Fibroblast of lung (primary cell): Measurements from ENCODE around the gene KRTAP7-1. TPM values are rescaled to one million over a fixed set of nuclear protein-coding genes. Genes with fewer than 3 reads are reported as not detected.

Source experiments
- DNase-seq, 2 donors: peaks; one replicate each; pipeline versions ENCODE4 v3.0.0 to v3.0.0-alpha.2; 2010; ENCODE audit warnings: low read depth in 2 of 2
- H2AFZ ChIP-seq: 2 replicates; pipeline ENCODE4 v1.5.1; 2012; ENCODE audit warnings: low read length, control low read depth, inconsistent platforms
- H3K27ac ChIP-seq: 2 replicates; pipeline ENCODE4 v1.5.1; 2011; ENCODE audit warnings: low read length, control low read depth; ENCODE audit not compliant: insufficient read depth
- H3K27me3 ChIP-seq: 2 replicates; pipeline ENCODE4 v1.5.1; 2011; ENCODE audit warnings: mild to moderate bottlenecking, low read length; ENCODE audit not compliant: control insufficient read depth, insufficient read depth
- H3K36me3 ChIP-seq: 2 replicates; pipeline ENCODE4 v1.5.1; 2011; ENCODE audit warnings: low read length; ENCODE audit not compliant: control insufficient read depth, insufficient read depth
- H3K4me1 ChIP-seq: 2 replicates; pipeline ENCODE4 v1.5.1; 2011; ENCODE audit warnings: low read length; ENCODE audit not compliant: control insufficient read depth, insufficient read depth; ENCODE audit errors: extremely low read depth
- H3K4me2 ChIP-seq: 2 replicates; pipeline ENCODE4 v1.5.1; 2011; ENCODE audit warnings: low read length, control low read depth; ENCODE audit not compliant: insufficient read depth; ENCODE audit errors: extremely low read depth
- H3K4me3 ChIP-seq, 4 experiments: fragments of 200-600 bp in 1 of 4; sonication (generic) in 1 of 4; replicated peaks in 1 of 4; 2 replicates each; pipeline ENCODE4 v1.5.1; 2011 to 2016; ENCODE audit warnings: low read length in 4 of 4, low read depth in 3 of 4, mild to moderate bottlenecking in 3 of 4, control low read depth in 2 of 4, inconsistent platforms in 1 of 4, mixed read lengths in 1 of 4; ENCODE audit not compliant: insufficient read depth in 1 of 4; ENCODE audit errors: control extremely low read depth in 1 of 4
- H3K79me2 ChIP-seq: 2 replicates; pipeline ENCODE4 v1.5.1; 2012; ENCODE audit warnings: mild to moderate bottlenecking, low read length, inconsistent platforms; ENCODE audit not compliant: control insufficient read depth, insufficient read depth
- H3K9ac ChIP-seq: 2 replicates; pipeline ENCODE4 v1.5.1; 2011; ENCODE audit warnings: mild to moderate bottlenecking, low read length, control low read depth; ENCODE audit not compliant: insufficient read depth
- H3K9me3 ChIP-seq: 2 replicates; pipeline ENCODE4 v1.5.1; 2012; ENCODE audit warnings: low read depth, low read length; ENCODE audit not compliant: control insufficient read depth, insufficient read depth
- H4K20me1 ChIP-seq: 2 replicates; pipeline ENCODE4 v1.5.1; 2011; ENCODE audit warnings: low read length; ENCODE audit not compliant: control insufficient read depth, insufficient read depth; ENCODE audit errors: extremely low read depth
- EZH2 ChIP-seq: IDR thresholded peaks from 2 replicates; pipeline ENCODE4 v1.5.1; 2012; ENCODE audit warnings: low read length, control low read depth, mild to moderate bottlenecking; ENCODE audit errors: missing control alignments
- polyA minus RNA-seq: library from RNA; depleted of rRNA, polyadenylated mRNA; stranded (reverse); fragments of >200 nt; gene quantifications from 2 replicates; pipeline ENCODE4 v1.2.3, GENCODE V29; 2011; ENCODE audit warnings: low replicate concordance
- polyA plus RNA-seq, 2 donors: library from polyadenylated mRNA; depleted of rRNA in 1 of 2; stranded (reverse) in 1 of 2; unstranded in 1 of 2; fragments of >200 nt; gene quantifications; 2 replicates each; pipeline ENCODE4 v1.2.1, GENCODE V29; 2011 to 2012; ENCODE audit warnings: missing spikeins in 1 of 2
- total RNA-seq: library from RNA; depleted of rRNA; stranded (reverse); fragments of >200 nt; gene quantifications from 2 replicates; pipeline ENCODE4 v1.2.1, GENCODE V29; 2014
- TF ChIP-seq, protein P1 (sequence below), 2 donors: IDR thresholded peaks in 1 of 2; conservative IDR thresholded peaks in 1 of 2; 1 replicate in 1 of 2; 2 replicates in 1 of 2; pipeline ENCODE4 v1.5.1; 2011 to 2012; ENCODE audit warnings: low read length in 2 of 2, control low read depth in 1 of 2, inconsistent platforms in 1 of 2, low read depth in 1 of 2, mild to moderate bottlenecking in 1 of 2

The KRTAP7-1 gene, protein sequence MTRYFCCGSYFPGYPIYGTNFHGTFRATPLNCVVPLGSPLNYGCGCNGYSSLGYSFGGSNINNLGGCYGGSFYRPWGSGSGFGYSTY
- total RNA-seq (not detected in 2 replicates), polyA plus RNA-seq (not detected in 2 replicates), polyA minus RNA-seq (not detected in 2 replicates)
- not detected in 2 replicates for polyA plus RNA-seq (2012)

DNA sequence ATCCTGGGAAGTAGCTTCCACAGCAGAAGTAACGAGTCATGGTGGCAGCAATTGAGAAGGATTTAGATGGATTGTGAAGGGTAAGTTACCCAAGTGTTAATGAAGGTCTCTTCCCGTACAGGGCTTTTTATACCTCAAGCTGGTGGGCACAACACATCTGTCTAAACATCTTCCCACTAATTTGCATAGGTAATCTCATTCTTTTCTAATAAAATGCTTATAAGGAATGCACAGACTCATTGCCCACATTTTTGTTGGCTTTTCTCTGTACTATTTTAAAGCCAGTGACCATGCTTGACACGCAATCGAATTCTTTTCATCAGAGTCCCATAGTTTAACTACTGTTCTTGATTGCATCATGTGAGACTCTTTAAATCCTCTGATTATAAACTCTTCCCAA lies at the start of gene KRTAP7-1:
KRTAP7-1 (minus strand) TSS at position 101 of the 400 bp plus-strand sequence; CDS start at position 40, 61 bp downstream.
- TF ChIP-seq, protein P1, sequence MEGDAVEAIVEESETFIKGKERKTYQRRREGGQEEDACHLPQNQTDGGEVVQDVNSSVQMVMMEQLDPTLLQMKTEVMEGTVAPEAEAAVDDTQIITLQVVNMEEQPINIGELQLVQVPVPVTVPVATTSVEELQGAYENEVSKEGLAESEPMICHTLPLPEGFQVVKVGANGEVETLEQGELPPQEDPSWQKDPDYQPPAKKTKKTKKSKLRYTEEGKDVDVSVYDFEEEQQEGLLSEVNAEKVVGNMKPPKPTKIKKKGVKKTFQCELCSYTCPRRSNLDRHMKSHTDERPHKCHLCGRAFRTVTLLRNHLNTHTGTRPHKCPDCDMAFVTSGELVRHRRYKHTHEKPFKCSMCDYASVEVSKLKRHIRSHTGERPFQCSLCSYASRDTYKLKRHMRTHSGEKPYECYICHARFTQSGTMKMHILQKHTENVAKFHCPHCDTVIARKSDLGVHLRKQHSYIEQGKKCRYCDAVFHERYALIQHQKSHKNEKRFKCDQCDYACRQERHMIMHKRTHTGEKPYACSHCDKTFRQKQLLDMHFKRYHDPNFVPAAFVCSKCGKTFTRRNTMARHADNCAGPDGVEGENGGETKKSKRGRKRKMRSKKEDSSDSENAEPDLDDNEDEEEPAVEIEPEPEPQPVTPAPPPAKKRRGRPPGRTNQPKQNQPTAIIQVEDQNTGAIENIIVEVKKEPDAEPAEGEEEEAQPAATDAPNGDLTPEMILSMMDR (conservative IDR thresholded peaks at IDR 0.05 in 1 of 2, IDR thresholded peaks at IDR 0.05 in 1 of 2; ENCODE audit: low read depth in 1 of 2, low read length in 2 of 2): no peak
- no peak for TF ChIP-seq EZH2
- Histone ChIP-seq H2AFZ (no peak within 1 kb of the TSS), H3K27ac (no peak within 1 kb of the TSS), H3K9me3 (no peaks in the 10 kb centered on the region), H3K36me3 (no peaks in the 10 kb centered on the region), H3K4me1 (no peaks in the 10 kb centered on the region), H3K9ac (no peak within 1 kb of the TSS), H3K79me2 (no peaks in the 10 kb centered on the region), H3K4me3 (no peak within 1 kb of the TSS), H4K20me1 (no peaks in the 10 kb centered on the region), H3K27me3 (no peaks in the 10 kb centered on the region), H3K4me2 (no peak within 1 kb of the TSS)
- no peak for DNase-seq

DNA sequence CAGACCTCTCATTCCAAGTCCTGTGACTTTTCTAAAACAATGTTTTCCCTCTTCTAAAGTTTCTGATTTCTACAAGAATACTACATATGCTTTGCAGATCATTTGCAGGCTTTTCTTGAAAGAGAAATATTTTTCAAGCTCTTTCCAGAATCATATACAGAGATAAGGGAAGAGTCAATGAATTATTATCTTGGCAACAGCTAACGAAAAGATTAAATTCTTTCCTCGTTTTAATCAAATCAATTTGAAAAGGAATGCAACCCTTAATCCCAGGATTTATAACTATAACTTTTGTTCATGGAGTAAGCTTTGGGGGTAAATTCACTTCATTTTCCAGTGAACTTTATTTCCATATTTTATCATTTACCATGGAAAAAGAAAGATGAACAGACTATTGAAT lies 45.0 kb upstream of the KRTAP7-1 start:
- no peaks in the 10 kb centered on the region for H4K20me1 ChIP-seq
- H3K9me3 ChIP-seq: no peaks in the 10 kb centered on the region
- no peaks in the 10 kb centered on the region for H3K36me3 ChIP-seq
- DNase-seq: no peak
- no peaks in the 10 kb centered on the region for H3K4me1 ChIP-seq
- no peak for TF ChIP-seq EZH2
- TF ChIP-seq, protein P1 (conservative IDR thresholded peaks at IDR 0.05 in 1 of 2, IDR thresholded peaks at IDR 0.05 in 1 of 2; ENCODE audit: low read depth in 1 of 2, low read length in 2 of 2): no peak
- H3K9ac ChIP-seq: no peak overlapping the region
- no peaks in the 10 kb centered on the region for H3K79me2 ChIP-seq
- no peak overlapping the region for H2AFZ ChIP-seq
- no peak overlapping the region for H3K27ac ChIP-seq
- H3K27me3 ChIP-seq: no peaks in the 10 kb centered on the region
- no peak overlapping the region for H3K4me3 ChIP-seq
- H3K4me2 ChIP-seq: no peak overlapping the region

DNA sequence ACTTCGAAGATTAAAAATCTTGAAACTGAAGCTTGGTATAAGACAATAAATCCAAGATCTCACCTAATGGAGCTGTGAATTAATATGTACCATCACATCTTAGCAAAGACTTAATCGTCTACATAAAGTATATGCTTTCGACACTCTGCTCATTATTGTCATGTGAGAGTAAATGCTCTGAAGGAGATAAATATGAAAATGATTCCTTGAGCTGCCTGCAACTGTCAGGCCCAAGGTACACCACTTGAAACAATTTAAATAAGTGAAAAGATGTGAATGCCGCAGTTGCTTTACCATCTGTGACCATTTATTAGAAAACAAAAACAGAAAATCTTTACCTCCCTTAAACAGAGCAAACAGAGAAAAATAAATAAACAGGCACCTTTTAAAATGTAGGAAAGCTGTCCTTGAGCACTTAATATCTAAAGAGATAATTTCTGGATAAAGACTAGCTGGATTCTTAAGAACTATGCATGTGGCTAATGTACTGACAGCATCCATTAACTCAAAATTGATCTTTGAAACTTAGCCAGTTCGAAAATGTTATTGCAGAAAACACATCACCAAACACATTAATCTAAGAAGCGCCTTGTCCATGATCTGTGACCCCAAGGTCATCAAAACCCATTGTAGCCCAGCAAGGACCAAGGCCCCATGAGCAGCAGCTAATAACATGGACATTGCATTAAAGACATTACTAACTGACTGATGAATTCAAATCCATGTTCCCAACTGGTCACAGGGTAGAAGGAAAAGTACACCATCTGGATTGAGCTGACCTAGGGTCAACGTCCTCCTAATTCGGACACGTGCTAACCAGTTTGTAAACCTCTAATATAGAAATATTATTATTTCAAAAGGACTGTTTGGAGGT lies 18.3 kb upstream of the KRTAP7-1 start:
- no peaks in the 10 kb centered on the region for H3K27me3 ChIP-seq
- no peak overlapping the region for H3K9ac ChIP-seq
- no peaks in the 10 kb centered on the region for H3K4me1 ChIP-seq
- no peak for DNase-seq
- no peak overlapping the region for H3K4me2 ChIP-seq
- H3K4me3 ChIP-seq: no peak overlapping the region
- no peaks in the 10 kb centered on the region for H3K79me2 ChIP-seq
- H4K20me1 ChIP-seq: no peaks in the 10 kb centered on the region
- TF ChIP-seq, protein P1 (conservative IDR thresholded peaks at IDR 0.05 in 1 of 2, IDR thresholded peaks at IDR 0.05 in 1 of 2; ENCODE audit: low read depth in 1 of 2, low read length in 2 of 2): no peak
- no peak for TF ChIP-seq EZH2
- no peak overlapping the region for H3K27ac ChIP-seq
- no peaks in the 10 kb centered on the region for H3K9me3 ChIP-seq
- no peaks in the 10 kb centered on the region for H3K36me3 ChIP-seq
- no peak overlapping the region for H2AFZ ChIP-seq
